Measurements from ENCODE around the gene DNAL4.
"Not testable (repeated sequence)": the region's sequence is repeated elsewhere in the genome, so short reads cannot be mapped to it uniquely, and the experiment has no call there.

The DNAL4 gene

GRCh38 chr22:38827510-38827909 is 33.6 kb upstream of the DNAL4 start:
- DNase-seq (ENCODE audit: low read depth in 2 of 2) = no peak

- DNase-seq (ENCODE audit: low read depth in 2 of 2) = no peak
Measured at GRCh38 chr22:38826801-38827200, 32.9 kb upstream of the DNAL4 start.

- no peak for DNase-seq (ENCODE audit: low read depth in 2 of 2)
Measured at GRCh38 chr22:38826386-38826785, 32.4 kb upstream of the DNAL4 start.

- DNase-seq (ENCODE audit: low read depth in 2 of 2) = no peak
Measured at GRCh38 chr22:38824585-38824984, 30.6 kb upstream of the DNAL4 start.

GRCh38 chr22:38823637-38824036 is 29.7 kb upstream of the DNAL4 start:
- DNase-seq (ENCODE audit: low read depth in 2 of 2) = no peak

- no peak for DNase-seq (ENCODE audit: low read depth in 2 of 2)
Measured at GRCh38 chr22:38823076-38823475, 29.1 kb upstream of the DNAL4 start.

- DNase-seq (ENCODE audit: low read depth in 2 of 2) = no peak
Measured at GRCh38 chr22:38820020-38820419, 26.1 kb upstream of the DNAL4 start.

GRCh38 chr22:38819387-38819940 is 25.5 kb upstream of the DNAL4 start:
- no peak for DNase-seq (ENCODE audit: low read depth in 2 of 2)

GRCh38 chr22:38817196-38817595 is 23.3 kb upstream of the DNAL4 start:
- DNase-seq (ENCODE audit: low read depth in 2 of 2) = no peak

- DNase-seq (ENCODE audit: low read depth in 2 of 2) = no peak
Measured at GRCh38 chr22:38815842-38816241, 21.9 kb upstream of the DNAL4 start.

- no peak for DNase-seq (ENCODE audit: low read depth in 2 of 2)
Measured at GRCh38 chr22:38811241-38811640, 17.3 kb upstream of the DNAL4 start.

- DNase-seq (ENCODE audit: low read depth in 2 of 2) = not testable (repeated sequence)
Measured at GRCh38 chr22:38805041-38805593, 11.2 kb upstream of the DNAL4 start.

GRCh38 chr22:38802671-38803121 is 8.8 kb upstream of the DNAL4 start:
- no peak for DNase-seq (ENCODE audit: low read depth in 2 of 2)

- no peak for DNase-seq (ENCODE audit: low read depth in 2 of 2)
Measured at GRCh38 chr22:38799265-38800002, 5.5 kb upstream of the DNAL4 start.

GRCh38 chr22:38798496-38798895 is 4.6 kb upstream of the DNAL4 start:
- DNase-seq (ENCODE audit: low read depth in 2 of 2) = no peak

GRCh38 chr22:38796262-38796957 is 2.5 kb upstream of the DNAL4 start:
- no peak for DNase-seq (ENCODE audit: low read depth in 2 of 2)

- no peak for DNase-seq (ENCODE audit: low read depth in 2 of 2)
Measured at GRCh38 chr22:38795569-38795968, 1.6 kb upstream of the DNAL4 start.

GRCh38 chr22:38793317-38793716 is 626 bp downstream of the DNAL4 start:
- DNase-seq (ENCODE audit: low read depth in 2 of 2) = no peak

- no peak for DNase-seq (ENCODE audit: low read depth in 2 of 2)
Measured at GRCh38 chr22:38792833-38793232, 1.1 kb downstream of the DNAL4 start.

GRCh38 chr22:38789606-38790005 is 4.3 kb downstream of the DNAL4 start:
- DNase-seq (ENCODE audit: low read depth in 2 of 2) = no peak

GRCh38 chr22:38788846-38789245 is 5.1 kb downstream of the DNAL4 start:
- DNase-seq (ENCODE audit: low read depth in 2 of 2) = no peak

- DNase-seq (ENCODE audit: low read depth in 2 of 2) = no peak
Measured at GRCh38 chr22:38788021-38788816, 5.7 kb downstream of the DNAL4 start.

Data from activated CD4-positive, alpha-beta T cell treated with anti-CD3 and anti-CD28 coated beads for 24 hours (primary cell).